Measurements from ENCODE around the gene ROBO2.

Gene ROBO2

DNA sequence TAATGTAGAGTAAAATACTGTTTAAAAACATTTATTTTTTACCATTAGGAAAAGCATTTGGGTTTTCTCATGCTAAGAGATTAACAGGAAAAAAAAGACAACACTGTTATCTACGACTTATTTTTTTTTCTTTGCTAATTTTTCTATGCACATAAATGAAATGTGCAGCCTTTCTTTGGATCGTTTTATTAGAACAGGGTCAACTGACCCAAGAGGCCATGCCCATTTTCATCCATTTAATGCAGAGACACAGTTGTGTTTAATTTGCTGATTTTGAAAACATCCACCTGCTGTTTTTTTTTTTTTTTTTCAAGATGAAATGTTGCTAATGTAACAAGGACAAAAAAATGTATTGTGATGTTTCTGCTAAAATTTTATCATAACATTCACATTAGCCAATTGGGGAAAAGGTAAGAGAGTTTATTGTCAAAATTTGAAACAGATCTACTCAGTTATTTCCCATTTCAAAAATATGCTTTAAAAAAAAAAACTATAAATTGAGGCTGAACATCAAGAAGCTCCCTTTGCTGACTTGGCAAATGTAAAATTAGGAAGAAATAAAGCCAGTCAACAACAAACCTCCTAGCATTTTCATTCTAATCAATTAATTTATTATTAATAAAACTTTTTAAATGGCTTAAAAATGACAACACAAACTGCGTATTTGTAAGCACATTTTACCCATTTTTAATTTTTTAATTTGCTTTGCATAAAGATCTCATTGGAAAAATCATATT, 485.2 kb downstream of the ROBO2 start:
- DNase-seq = no peak

DNA sequence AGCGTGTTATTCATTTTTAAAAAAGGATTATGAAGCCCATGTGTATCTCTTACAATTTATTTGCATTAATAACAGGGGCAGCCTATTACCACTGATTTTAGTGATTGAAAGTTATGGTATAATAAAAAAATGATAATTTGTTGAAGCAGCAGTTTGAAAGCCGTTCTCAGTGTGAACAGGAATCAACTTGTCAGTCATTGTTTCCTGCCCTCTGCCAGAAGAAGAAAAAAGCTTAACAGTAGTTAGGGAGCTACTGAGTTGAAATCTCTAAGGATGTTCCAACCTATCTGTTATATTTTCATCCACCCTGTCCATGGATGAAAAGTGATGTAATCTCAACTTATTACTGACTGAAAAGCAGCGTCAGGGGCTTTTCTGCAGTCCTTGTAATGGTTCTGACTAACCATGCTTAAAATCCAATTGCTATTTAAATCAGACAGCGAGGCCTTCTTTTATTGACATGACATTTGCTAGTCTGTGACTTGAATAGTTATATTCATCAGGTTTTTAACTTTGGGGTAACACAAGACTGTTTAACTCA, 486.7 kb downstream of the ROBO2 start:
- no peak for DNase-seq

DNA sequence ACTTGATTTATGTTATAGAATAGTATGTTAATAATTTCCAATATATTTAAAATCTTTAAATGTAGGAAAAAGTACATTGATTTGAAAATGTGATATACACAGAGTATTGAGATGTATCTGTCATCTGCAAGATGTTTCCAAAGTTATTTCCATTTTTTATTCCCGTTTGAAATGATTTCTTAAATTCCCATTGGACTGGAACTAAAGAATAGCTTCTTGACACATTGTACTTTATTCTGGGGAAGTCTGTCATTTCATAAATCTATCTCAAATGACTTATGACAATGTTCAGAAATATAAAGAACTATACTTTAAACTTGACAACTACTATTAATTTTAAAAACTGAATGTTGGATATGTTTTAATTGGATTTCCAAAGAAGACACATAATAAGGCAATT, 489.6 kb downstream of the ROBO2 start:
- DNase-seq = no peak

DNA sequence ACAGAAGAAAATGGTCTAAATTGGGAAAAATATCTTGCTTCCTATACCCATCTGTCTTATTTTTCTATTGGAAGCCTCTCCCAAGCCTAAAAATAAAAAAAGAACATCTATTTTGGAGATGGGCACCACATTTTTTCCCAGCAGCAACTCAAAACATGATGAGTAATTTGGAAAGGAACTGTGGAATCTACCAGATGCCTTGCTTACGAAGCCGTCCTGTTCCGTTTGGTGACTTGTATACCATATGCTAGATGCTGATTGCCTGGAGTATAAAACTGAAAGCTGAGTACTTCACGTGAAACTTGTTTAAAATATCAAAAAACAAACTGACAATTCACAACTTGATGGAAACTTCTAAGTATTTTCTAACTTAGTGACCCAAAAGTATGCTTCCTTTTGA, 491.0 kb downstream of the ROBO2 start:
- no peak for DNase-seq

DNA sequence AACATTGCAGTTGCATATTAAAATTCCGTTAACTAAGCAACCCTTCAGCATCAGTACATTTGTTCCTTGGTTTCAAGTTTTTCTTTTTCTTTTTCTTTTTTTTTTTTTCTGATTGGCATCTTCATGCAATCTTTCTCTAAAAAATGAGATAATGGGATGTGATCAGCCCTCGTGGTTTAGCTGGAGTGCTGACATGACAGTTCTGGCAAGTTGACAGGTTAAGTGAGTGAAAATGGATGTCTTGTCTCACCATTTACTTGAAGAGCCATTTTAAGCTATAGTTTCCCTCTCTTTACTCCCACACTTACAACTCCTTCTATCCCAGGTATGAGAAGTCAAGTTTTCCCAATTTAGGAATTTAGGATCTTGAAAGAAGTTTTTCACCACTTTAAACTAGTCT, 495.2 kb downstream of the ROBO2 start:
- DNase-seq = no peak

DNA sequence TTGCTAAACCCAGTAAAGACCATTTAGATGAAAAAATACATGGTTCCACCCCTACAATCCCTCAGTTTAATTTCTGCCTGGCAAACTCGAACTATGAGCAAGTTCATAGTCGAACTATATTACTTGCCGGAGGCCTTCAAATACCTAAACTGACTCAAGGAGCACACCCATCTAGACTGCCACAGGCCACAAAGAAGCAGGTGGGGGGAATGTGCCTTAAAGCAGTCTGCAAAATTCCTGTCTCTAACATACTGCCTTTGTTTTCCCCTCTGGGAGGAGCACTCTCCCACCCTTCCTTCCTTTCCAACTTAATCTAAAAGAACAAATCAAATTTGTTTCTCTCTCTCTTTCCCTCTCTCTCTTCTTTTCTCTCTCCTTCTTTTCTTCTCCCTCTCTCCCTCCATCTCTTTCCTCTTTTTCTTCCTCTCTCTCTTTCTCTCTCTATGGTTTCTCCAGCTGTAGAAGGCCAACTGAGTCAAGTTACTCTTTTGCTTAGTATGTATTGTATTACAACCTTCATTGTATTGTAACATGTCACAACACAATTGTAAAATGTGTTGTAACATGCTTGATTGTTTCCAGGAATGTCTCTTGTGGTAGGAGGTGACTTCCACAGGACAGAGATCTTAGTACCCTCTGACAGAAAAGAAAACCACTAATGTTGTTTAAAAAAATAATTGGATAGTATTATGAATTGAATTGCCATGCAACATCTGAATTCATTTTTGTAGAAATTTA, 496.3 kb downstream of the ROBO2 start:
- DNase-seq = no peak

DNA sequence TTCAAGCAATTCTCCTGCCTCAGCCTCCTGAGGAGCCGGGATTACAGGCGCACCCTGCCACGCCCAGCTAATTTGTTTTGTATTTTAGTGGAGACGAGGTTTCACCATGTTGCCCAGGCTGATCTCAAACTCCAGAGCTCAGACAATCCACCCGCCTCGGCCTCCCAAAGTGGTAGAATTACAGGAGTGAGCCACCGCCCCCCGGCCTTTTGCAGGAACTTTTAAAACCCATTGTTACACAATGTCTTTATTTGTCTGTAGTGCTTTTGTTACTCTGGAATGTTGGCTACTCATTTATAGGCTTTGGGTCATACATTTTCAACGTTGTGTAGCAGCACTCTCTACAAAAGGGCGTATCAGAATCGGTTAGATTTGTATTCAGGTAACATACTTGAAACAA, 499.1 kb downstream of the ROBO2 start:
- no peak for DNase-seq

DNA sequence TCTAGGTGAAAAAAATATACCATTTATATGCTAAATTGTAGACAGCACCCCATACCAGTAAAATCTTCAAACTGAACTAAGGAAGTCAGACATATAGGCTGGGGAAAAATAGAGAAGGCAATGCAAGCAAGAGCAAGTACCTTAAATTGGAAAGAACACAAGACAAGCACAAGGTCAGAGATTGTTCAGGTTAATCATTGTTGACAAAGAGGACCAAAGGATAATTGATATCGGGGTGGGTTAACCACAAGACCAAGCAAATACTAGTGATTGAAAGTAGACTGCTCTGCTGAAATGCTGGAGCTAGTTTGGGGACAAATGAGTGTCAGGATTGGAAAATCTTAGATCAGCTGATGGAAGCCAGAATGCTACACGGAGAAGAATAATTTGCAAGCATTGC, 499.8 kb downstream of the ROBO2 start:
- DNase-seq = no peak

DNA sequence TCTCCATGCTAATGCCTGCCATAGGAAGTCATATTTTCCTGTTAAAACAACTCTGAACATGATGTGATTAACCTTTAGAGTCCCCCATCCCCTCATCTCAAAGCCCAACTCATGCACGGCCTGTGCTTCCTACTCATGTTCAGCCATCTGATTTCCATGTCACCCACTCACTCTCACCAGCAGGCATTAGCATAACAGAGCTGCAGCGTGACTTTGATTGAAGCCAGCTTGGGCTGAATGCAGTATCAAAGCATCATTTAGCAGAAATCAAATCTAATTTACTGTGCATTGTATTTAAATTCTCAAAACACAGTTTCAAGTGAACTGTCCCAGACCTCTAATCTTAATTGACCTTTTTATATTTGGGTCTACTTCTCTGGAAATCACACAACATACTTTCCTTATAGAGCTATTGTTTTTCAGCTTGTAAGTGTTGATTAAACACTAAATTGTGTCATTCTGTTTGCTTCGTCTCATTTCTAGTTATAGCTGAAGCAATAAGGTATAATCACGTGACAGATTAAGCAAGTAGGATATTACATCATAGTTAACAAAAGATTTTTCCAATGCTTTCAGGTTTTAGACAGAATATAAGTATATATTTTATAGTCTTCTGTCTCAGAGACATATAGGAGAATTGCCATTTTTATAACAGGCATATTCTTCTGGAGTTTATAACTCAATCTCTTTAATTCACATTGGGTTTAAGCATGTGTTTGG, 501.5 kb downstream of the ROBO2 start:
- no peak for DNase-seq

DNA sequence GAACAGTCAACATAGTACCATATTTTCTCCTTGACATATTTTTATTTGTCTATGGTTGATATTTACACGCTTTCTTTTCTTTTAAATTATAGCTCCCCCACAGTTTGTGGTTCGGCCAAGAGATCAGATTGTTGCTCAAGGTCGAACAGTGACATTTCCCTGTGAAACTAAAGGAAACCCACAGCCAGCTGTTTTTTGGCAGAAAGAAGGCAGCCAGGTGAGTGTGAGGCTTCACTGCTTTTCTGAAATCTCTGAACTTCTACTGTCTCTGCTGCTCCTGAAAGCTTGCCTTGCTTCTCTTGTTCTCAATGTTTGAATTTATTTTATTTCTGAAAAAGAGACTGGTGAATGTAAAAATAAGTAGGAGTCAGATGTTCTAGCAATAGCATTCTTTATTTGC, 506.3 kb downstream of the ROBO2 start:
- no peak for DNase-seq

DNA sequence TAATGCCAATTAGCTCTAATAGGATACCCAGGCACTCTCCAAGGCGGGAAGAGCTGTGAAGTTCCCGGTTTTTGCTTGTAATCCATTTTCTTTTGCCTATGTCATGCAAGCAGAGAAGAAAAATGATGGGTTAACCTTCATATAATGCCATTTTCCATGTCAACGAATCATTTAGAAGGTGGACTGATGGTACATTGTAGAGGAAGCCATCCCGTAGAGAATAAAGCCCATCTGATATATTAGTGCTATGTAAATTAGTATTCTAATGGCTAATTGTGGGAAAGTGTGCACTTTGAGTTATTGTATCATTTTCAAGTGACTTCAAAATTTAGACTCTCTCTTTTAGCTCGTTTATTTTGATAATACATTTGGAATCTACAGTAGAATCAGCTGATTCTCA, 509.1 kb downstream of the ROBO2 start:
- no peak for DNase-seq

DNA sequence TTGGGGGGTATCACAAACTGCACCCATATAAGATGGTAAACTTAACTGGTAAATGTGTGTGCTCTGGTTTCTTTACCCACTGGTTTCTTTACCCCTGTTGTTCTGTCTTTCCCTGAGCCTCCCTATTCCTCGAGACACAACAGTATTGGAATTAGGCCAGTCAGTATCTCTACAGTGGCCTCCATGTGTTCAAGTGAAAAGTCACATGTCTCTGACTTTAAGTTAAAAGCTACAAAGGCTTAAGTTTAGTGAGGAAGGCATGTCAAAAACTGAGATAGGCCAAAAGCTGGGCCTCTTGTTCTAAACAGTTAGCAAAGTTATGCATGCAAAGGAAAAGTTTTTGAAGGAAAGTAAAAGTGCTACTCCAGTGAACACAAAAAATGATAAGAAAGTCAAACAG, 513.3 kb downstream of the ROBO2 start:
- no peak for DNase-seq

DNA sequence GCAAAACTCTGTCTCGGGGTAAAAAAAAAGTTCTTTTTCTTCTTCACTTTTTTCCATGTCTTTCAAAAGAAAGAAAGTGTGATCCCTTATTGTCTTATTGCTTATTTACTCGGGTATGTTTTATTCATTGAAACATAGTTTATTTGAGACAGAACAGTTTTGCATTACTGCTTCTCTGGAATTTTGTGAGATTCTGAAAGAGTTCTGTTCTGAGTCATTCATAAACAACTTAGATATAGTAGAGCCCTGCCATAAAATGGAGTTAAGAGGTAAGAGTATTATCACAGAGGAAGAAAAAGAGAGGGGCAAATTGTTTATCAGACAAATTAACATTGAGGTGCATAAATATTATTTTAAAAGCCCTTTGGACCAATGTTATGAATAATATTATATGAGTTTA, 522.2 kb downstream of the ROBO2 start:
- DNase-seq = no peak

DNA sequence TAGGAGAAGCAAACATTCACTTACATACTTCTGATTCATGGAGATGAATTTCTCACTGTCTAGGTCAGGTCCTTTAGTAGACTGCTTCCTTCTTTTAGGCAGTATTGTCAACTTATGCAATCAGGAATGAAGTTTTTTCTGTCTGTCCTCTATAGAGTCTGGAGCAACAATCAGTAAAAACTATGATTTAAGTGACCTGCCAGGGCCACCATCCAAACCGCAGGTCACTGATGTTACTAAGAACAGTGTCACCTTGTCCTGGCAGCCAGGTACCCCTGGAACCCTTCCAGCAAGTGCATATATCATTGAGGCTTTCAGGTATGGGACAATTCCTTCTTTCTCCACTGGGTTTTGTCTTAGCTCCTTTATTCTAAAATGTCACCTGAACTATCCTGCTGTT, 523.1 kb downstream of the ROBO2 start:
- no peak for DNase-seq

DNA sequence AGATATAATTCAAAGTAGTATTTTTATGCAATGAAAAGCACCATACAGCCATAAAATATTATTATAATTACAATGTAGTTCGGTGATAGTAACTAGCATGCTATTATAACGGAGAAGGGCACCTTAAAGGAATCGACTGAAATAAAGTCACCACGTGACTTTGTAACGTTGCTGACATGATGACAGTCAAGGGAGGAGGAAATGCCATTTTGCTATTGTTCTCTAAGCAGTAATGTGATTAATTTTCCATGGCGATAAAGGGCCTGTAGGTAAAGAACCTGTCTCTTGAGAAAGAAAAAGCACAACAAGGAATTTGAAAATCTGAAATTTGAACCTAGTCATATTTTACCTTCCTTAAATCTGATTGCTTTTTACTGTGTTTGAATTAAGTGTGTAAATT, 526.2 kb downstream of the ROBO2 start:
- DNase-seq = no peak

DNA sequence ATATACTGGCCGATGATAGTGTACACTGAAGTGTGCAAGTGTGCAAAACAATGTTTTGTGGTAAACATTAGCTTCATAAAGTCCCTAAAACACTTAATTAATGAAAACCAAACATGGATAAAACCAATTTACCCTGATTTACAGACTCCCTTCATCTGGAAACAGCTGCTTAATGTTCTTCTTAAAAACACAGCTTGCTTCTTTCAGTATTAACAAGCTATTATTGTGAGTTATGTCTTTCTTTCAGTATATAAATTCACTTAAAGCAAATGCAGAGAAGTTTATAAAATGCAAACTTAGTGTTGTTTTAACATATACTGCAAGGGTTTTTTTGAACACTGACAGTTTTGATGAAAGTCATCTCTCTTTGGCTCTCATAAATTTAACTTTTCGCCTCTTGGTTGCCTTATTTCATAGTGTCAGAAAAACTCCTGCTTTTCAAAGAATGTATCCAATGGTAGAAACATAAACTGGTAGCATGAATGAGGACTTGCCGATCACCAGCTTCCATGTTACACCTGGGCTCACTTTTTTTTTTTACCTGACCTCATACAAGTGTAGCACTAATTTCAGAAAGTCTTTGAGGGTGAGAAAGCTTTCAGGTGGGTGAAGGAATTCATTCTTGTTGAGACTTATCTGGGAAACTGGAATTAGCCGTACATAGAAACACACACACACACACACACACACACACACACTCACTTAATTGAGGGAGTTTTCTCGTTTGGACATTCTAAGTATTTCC, 532.2 kb downstream of the ROBO2 start:
- no peak for DNase-seq

DNA sequence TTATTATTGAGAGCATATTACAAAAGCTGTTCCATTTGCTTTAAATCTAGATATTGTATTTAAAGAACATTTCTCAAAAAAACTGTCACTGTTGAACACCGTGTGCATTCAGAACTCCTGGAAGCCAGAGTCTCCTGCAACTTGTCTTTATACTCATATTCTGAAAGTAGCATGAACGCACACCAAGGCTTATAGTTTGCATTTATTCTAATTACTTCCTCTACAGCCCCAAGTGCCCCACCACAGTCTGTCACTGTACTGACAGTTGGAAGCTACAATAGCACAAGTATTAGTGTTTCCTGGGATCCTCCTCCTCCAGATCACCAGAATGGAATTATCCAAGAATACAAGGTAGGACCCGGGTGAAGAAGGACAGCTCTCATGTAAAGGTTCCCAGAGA, 537.4 kb downstream of the ROBO2 start:
- no peak for DNase-seq

DNA sequence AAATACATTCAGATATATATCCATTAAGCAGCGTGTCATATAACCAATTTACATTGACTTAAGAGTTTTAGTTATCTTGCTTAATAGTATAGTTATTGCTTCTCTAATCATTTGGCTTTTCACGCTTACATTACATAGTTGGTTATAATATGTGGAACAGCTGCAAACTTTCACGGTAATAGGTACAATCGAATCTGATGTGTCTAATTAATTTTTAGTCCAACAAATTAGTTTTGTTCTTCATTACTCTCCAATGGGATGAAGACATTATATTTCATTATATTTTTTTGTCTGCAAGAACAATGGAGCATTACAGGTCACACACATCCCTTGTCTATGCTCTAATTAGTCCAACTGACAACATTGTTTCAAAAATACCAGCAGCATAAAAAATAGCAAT, 546.3 kb downstream of the ROBO2 start:
- no peak for DNase-seq

DNA sequence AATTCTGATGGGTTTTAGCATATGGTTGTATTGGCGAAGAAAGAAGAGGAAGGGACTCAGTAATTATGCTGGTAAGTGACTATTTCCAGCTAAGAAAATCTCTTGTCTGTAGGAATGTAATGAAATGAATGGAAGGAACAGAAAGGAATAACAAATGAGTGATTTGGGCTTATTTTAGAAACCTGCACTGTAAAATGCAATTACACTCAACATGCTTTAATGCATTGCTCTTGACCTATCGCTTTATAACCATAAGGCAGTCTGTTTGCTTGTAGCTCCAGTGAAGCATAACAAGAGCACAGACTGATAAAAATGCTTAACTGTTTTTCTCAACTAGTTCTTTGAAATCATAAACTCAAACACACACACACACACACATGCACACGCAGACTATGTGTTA, 549.0 kb downstream of the ROBO2 start:
- DNase-seq = no peak

DNA sequence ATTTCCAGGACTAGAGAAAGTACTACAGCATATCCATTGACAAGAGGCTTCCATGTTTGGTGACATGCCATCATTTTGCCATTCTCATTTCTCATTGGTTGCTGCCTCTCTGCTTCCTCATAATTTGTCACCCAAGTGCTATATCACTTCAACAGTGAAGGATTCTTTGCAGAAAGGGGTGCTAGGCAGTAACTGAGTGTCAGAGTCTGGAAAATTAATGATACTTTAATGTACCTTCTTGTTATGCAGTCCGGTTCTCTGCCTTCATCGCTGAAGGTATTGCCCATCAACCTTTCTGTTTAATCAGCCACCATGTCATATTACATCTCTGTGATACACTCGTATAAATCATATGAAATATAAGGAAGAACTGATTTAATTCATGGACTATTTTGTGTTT, 550.3 kb downstream of the ROBO2 start:
- no peak for DNase-seq

DNA sequence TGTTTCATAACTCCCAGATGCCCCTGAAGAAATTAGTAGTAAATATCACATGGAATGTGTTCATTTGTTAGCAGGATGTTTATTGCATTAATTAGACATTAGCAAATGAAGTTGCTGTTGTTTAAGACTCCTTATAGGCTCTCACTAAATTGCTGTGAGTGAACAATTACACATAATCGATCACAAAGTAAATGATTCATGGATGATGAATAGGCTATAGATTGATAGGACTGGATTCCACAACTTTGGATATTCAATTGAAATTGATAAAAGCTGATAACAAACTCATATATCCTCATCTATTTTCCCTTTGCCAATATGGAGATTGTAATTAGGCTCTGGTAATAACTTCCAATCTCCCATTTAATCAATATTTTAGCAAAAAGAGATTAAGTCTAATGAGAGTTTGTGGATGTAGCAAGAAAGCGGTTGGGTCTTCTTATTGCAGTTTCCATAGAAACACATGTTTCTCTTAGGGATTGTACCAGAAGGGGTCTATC, 555.5 kb downstream of the ROBO2 start:
- DNase-seq = no peak

DNA sequence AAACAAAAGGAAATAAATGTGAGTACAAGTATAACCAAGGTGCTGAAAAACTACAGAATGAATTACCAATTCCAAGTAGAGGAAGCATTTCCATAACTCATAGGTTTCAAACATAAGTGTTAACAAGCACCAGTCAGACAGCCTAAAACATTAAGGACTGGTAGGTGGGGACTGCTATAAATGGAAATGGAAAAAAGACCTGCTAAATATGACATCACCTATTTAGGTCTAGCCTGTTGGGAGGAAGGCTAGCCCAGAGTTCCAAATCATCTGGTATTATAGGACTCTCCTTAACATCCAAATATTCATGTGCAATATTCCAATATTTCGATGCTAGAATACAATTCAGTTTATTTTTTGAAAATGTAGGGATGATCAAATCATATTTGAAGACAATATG, 560.0 kb downstream of the ROBO2 start:
- no peak for DNase-seq

DNA sequence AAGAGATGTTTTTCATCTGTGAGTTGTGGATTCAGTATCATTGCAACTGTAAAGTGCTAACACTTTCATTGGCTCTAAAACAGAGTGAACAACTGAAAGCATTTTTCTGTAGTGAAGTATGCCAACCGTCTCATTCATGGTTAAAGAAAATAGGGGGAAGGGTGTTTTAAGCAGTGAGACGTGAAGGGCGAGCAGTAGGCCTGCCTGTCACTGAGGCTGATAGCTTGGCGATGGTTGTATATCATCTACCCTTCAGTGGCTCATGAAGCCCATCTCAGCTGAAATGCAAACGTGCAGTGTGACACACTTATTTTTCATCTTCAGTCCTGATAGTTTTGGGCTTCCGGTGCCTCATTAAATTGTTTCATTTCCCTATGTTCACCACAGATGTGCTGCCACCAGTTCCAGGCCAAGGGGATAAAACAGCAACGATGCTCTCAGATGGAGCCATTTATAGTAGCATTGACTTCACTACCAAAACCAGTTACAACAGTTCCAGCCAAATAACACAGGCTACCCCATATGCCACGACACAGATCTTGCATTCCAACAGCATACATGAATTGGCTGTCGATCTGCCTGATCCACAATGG, 562.0 kb downstream of the ROBO2 start:
- DNase-seq = no peak

All from activated CD8-positive, alpha-beta memory T cell treated with anti-CD3 and anti-CD28 coated beads, Interleukin-2, amount 50 U/mL, for 4 hours (primary cell).